Lung (tissue), 12 donors: ENCODE measurements around the gene FBXO9. TPM values are rescaled to one million over a fixed set of nuclear protein-coding genes. Genes with fewer than 3 reads are reported as not detected.
A peak's percentile ranks its signal among the peaks of the same experiment; 100 is the strongest.

Experiments used
- ATAC-seq: fragments of 200-7000 bp; cut with Tn5 transposase; one replicate; pipeline ENCODE4 v1.9.1; 2020; ENCODE audit warnings: moderate number of reproducible peaks; ENCODE audit not compliant: insufficient read depth, low FRiP score
- DNase-seq, 3 donors: peaks; one replicate each; pipeline ENCODE4 v3.0.0-alpha.2; 2013 to 2017
- H3K27ac ChIP-seq, 2 donors: one replicate each; pipeline ENCODE4 v1.5.1; 2013; ENCODE audit warnings: mild to moderate bottlenecking in 2 of 2, moderate library complexity in 2 of 2, control low read depth in 1 of 2, inconsistent platforms in 1 of 2, low read depth in 1 of 2, low read length in 1 of 2
- H3K27me3 ChIP-seq, 3 donors: one replicate each; pipeline ENCODE4 v1.5.1; 2013; ENCODE audit warnings: low read length in 2 of 3; ENCODE audit not compliant: control insufficient read depth in 3 of 3, insufficient read depth in 3 of 3
- H3K36me3 ChIP-seq, 4 donors: one replicate each; pipeline ENCODE4 v1.5.1; 2013; ENCODE audit warnings: low read length in 4 of 4, mild to moderate bottlenecking in 1 of 4, moderate library complexity in 1 of 4; ENCODE audit not compliant: control insufficient read depth in 4 of 4, insufficient read depth in 4 of 4
- H3K4me1 ChIP-seq, 5 donors: one replicate each; pipeline ENCODE4 v1.5.1; 2013; ENCODE audit warnings: low read length in 5 of 5, mild to moderate bottlenecking in 2 of 5, moderate library complexity in 1 of 5; ENCODE audit not compliant: control insufficient read depth in 5 of 5, insufficient read depth in 5 of 5
- H3K4me3 ChIP-seq: one replicate; pipeline ENCODE4 v1.5.1; 2013; ENCODE audit warnings: mild to moderate bottlenecking, control low read depth, moderate library complexity
- H3K9ac ChIP-seq, 2 donors: one replicate each; pipeline ENCODE4 v1.5.1; 2013; ENCODE audit warnings: low read length in 2 of 2, control low read depth in 1 of 2; ENCODE audit not compliant: insufficient read depth in 1 of 2
- H3K9me3 ChIP-seq, 4 donors: one replicate each; pipeline ENCODE4 v1.5.1; 2013; ENCODE audit warnings: low read length in 3 of 4, mild to moderate bottlenecking in 1 of 4, moderate library complexity in 1 of 4; ENCODE audit not compliant: control insufficient read depth in 4 of 4, insufficient read depth in 3 of 4
- CTCF ChIP-seq: IDR thresholded peaks from 2 replicates; pipeline ENCODE4 v1.5.1; 2012; ENCODE audit warnings: mild to moderate bottlenecking; ENCODE audit errors: control extremely low read depth, extremely low read depth
- WGBS, 2 donors: extraction: QIAGEN DNeasy Blood & Tissue Kit; methylation state at CpG; one replicate each; pipeline ENCODE4 v1.1.7; 2013; 5-methylcytosine and 5-hydroxymethylcytosine counted together
- polyA plus RNA-seq, 2 donors: library from polyadenylated mRNA; stranded (reverse); fragments of 200-250 nt; gene quantifications; one replicate each; pipeline ENCODE4 v1.2.1, GENCODE V29; 2013
- total RNA-seq, 2 donors: library from RNA; depleted of rRNA in 1 of 2; stranded (reverse); fragments of >200 nt in 1 of 2; gene quantifications; one replicate each; pipeline ENCODE4 v1.2.1, GENCODE V29; 2014 to 2021
- donor health status: control.
- donor health status: control.
- donor health status: Bipolar disorder and iron deficiency.
- donor health status: healthy.
- donor health status: DM: yes; HTN: yes; CAD: no.

The FBXO9 gene
- total and polyA plus RNA-seq, 4 donors = 26.0 to 117 (median 70.7) TPM

GRCh38 chr6:53027131-53027718 is 38.0 kb upstream of the FBXO9 start:
- no peak for TF ChIP-seq CTCF
- Histone ChIP-seq H3K4me3 (no peak overlapping the region), H3K36me3 (peaks cover 11 to 41% (median 24%) of the 10 kb centered on the region in 4 donors), H3K27me3 (no peaks in the 10 kb centered on the region), H3K4me1 (peaks cover 0 to 8% (median 0%) of the 10 kb centered on the region in 5 donors), H3K9ac (no peak overlapping the region), H3K27ac (peak overlapping the region in 1 of 2 donors; percentile 4), H3K9me3 (no peaks in the 10 kb centered on the region)
- 83 to 90% methylated on average over 5 of the region's 5 CpGs for WGBS, 2 donors
- ATAC-seq = no peak
- no peak for DNase-seq

GRCh38 chr6:53028467-53028866 is 36.7 kb upstream of the FBXO9 start:
- Histone ChIP-seq H3K27me3 (no peaks in the 10 kb centered on the region), H3K36me3 (peaks cover 11 to 40% (median 26%) of the 10 kb centered on the region in 4 donors), H3K9me3 (no peaks in the 10 kb centered on the region), H3K4me3 (no peak overlapping the region), H3K9ac (no peak overlapping the region), H3K27ac (no peak overlapping the region), H3K4me1 (peaks cover 0 to 14% (median 3%) of the 10 kb centered on the region in 5 donors)
- 81 to 92% methylated on average over 1 of the region's 1 CpG for WGBS, 2 donors
- DNase-seq (no peak), ATAC-seq (no peak)
- no peak for TF ChIP-seq CTCF

GRCh38 chr6:53029257-53029656 is 35.9 kb upstream of the FBXO9 start:
- DNase-seq (no peak), ATAC-seq (no peak)
- no peak for TF ChIP-seq CTCF
- Histone ChIP-seq H3K4me1 (peaks cover 0 to 19% (median 8%) of the 10 kb centered on the region in 5 donors), H3K27me3 (no peaks in the 10 kb centered on the region), H3K9me3 (no peaks in the 10 kb centered on the region), H3K4me3 (no peak overlapping the region), H3K36me3 (peaks cover 11 to 34% (median 23%) of the 10 kb centered on the region in 4 donors), H3K9ac (no peak overlapping the region), H3K27ac (no peak overlapping the region)

- WGBS, 2 donors = 94 to 95% methylated on average over 3 of the region's 3 CpGs
- H3K9me3 ChIP-seq = no peaks in the 10 kb centered on the region
- H3K36me3 ChIP-seq = peaks cover 11 to 33% (median 24%) of the 10 kb centered on the region in 4 donors
Observed at GRCh38 chr6:53029761-53030160, 35.4 kb upstream of the FBXO9 start.

More at GRCh38 chr6:53029761-53030160, 35.4 kb upstream of the FBXO9 start:
- DNase-seq = no peak
- no peak overlapping the region for H3K27ac ChIP-seq
- ATAC-seq = no peak
- TF ChIP-seq CTCF = no peak
- H3K4me1 ChIP-seq = peaks cover 0 to 20% (median 9%) of the 10 kb centered on the region in 5 donors
- no peak overlapping the region for H3K9ac ChIP-seq
- no peaks in the 10 kb centered on the region for H3K27me3 ChIP-seq
- no peak overlapping the region for H3K4me3 ChIP-seq
